GM23338 (cell line): Measurements from ENCODE around the gene MMP19. TPM values are rescaled to one million over a fixed set of nuclear protein-coding genes. Genes with fewer than 3 reads are reported as not detected.

Experiments
- ATAC-seq: fragments of 200-7000 bp; cut with Tn5 transposase; 3 replicates; pipeline ENCODE4 v1.9.1; 2020
- DNase-seq: peaks from one replicate; pipeline ENCODE4 v3.0.0-alpha.2; 2015; ENCODE audit warnings: low spot score
- H2AFZ ChIP-seq: fragments of 200-600 bp; sonication (generic); 2 replicates; pipeline ENCODE4 v1.8.0; 2016; ENCODE audit warnings: antibody characterized with exemption, mild to moderate bottlenecking, moderate library complexity
- H3F3A ChIP-seq: fragments of 200-600 bp; sonication (generic); replicated peaks from 2 replicates; pipeline ENCODE4 v1.8.0; 2017; ENCODE audit warnings: antibody characterized with exemption, mixed run types, low read depth
- H3K27ac ChIP-seq: fragments of 200-600 bp; sonication (generic); 2 replicates; pipeline ENCODE4 v1.6.1; 2016; ENCODE audit warnings: low read depth
- H3K27me3 ChIP-seq: fragments of 200-600 bp; sonication (generic); 2 replicates; pipeline ENCODE4 v1.8.0; 2016; ENCODE audit warnings: mild to moderate bottlenecking, mixed run types, moderate library complexity; ENCODE audit not compliant: insufficient read depth
- H3K36me3 ChIP-seq: fragments of 200-600 bp; sonication (generic); 2 replicates; pipeline ENCODE4 v1.8.0; 2016; ENCODE audit warnings: mild to moderate bottlenecking; ENCODE audit not compliant: insufficient read depth
- H3K4me1 ChIP-seq: fragments of 200-600 bp; sonication (generic); 2 replicates; pipeline ENCODE4 v1.8.0; 2016; ENCODE audit warnings: mild to moderate bottlenecking, moderate library complexity; ENCODE audit not compliant: insufficient read depth
- H3K4me2 ChIP-seq: fragments of 200-600 bp; sonication (generic); 2 replicates; pipeline ENCODE4 v1.7.1; 2017; ENCODE audit warnings: mixed run types
- H3K4me3 ChIP-seq: fragments of 200-600 bp; sonication (generic); 2 replicates; pipeline ENCODE4 v1.6.1; 2016; ENCODE audit warnings: mixed run types
- H3K79me2 ChIP-seq: fragments of 200-600 bp; sonication (generic); replicated peaks from 2 replicates; pipeline ENCODE4 v1.8.0; 2017; ENCODE audit warnings: mild to moderate bottlenecking; ENCODE audit not compliant: insufficient read depth
- H3K9me2 ChIP-seq: fragments of 200-600 bp; sonication (generic); 2 replicates; pipeline ENCODE4 v1.8.0; 2017; ENCODE audit not compliant: insufficient read depth
- H4K20me1 ChIP-seq: fragments of 200-600 bp; sonication (generic); replicated peaks from 2 replicates; pipeline ENCODE4 v1.8.0; 2017; ENCODE audit warnings: mild to moderate bottlenecking; ENCODE audit not compliant: insufficient read depth
- H3K27ac Mint-ChIP-seq: 2 replicates; pipeline ENCODE4 v1.8.0; 2020; ENCODE audit warnings: inconsistent platforms, mild to moderate bottlenecking, moderate library complexity, mixed read lengths
- H3K27me3 Mint-ChIP-seq: 3 replicates; pipeline ENCODE4 v1.8.0; 2022; ENCODE audit warnings: low read depth, mild to moderate bottlenecking, moderate library complexity, mixed read lengths, inconsistent platforms; ENCODE audit not compliant: insufficient read depth, poor library complexity
- H3K36me3 Mint-ChIP-seq: 3 replicates; pipeline ENCODE4 v1.8.0; 2021; ENCODE audit warnings: low read depth, mild to moderate bottlenecking, inconsistent platforms, moderate library complexity, mixed read lengths
- H3K4me1 Mint-ChIP-seq: 3 replicates; pipeline ENCODE4 v1.8.0; 2020; ENCODE audit warnings: mild to moderate bottlenecking, inconsistent platforms, mixed read lengths
- H3K4me3 Mint-ChIP-seq: 3 replicates; pipeline ENCODE4 v1.8.0; 2021; ENCODE audit warnings: moderate library complexity, mild to moderate bottlenecking, inconsistent platforms, mixed read lengths
- H3K9me3 Mint-ChIP-seq: 3 replicates; pipeline ENCODE4 v1.8.0; 2020; ENCODE audit warnings: moderate library complexity, mild to moderate bottlenecking, inconsistent platforms, mixed read lengths
- CREB1 ChIP-seq: fragments of 250-450 bp; sonication (Bioruptor Pico); IDR thresholded peaks from 2 replicates; pipeline ENCODE4 v1.5.0; 2020; ENCODE audit warnings: low read depth, mild to moderate bottlenecking, moderate library complexity
- CTCF ChIP-seq, 2 experiments: fragments of 200-600 bp in 1 of 2; sonication (generic) in 1 of 2; conservative IDR thresholded peaks; 2 replicates each; pipeline versions ENCODE4 v1.5.1 to v1.6.1; 2016 to 2017; ENCODE audit warnings: antibody characterized with exemption in 2 of 2, low read depth in 2 of 2, mild to moderate bottlenecking in 2 of 2, moderate library complexity in 1 of 2
- EZH2 ChIP-seq: fragments of 200-600 bp; sonication (generic); IDR thresholded peaks from one replicate; pipeline ENCODE4 v1.8.0; 2017; ENCODE audit warnings: antibody characterized with exemption, mild to moderate bottlenecking, low read depth; ENCODE audit not compliant: unreplicated experiment
- EZH2phosphoT487 ChIP-seq: fragments of 200-600 bp; sonication (generic); IDR thresholded peaks from one replicate; pipeline ENCODE4 v1.8.1; 2018; ENCODE audit warnings: antibody characterized with exemption; ENCODE audit not compliant: unreplicated experiment
- JUNB ChIP-seq: IDR thresholded peaks from one replicate; pipeline ENCODE4 v1.6.1; 2016; ENCODE audit warnings: antibody characterized with exemption; ENCODE audit not compliant: unreplicated experiment
- NANOG ChIP-seq: IDR thresholded peaks from 2 replicates; pipeline ENCODE4 v1.6.1; 2016; ENCODE audit warnings: antibody characterized with exemption, borderline replicate concordance
- POLR2AphosphoS5 ChIP-seq: IDR thresholded peaks from 2 replicates; pipeline ENCODE4 v1.6.1; 2016; ENCODE audit warnings: antibody characterized with exemption, low read depth
- STAT1 ChIP-seq: IDR thresholded peaks from one replicate; pipeline ENCODE4 v1.6.1; 2016; ENCODE audit warnings: antibody characterized with exemption; ENCODE audit not compliant: unreplicated experiment
- ZNF114 ChIP-seq: fragments of 250-450 bp; sonication (Bioruptor Pico); IDR thresholded peaks from 2 replicates; pipeline ENCODE4 v1.5.0; 2020; ENCODE audit warnings: mild to moderate bottlenecking, moderate library complexity
- ZNF331 ChIP-seq: fragments of 250-450 bp; sonication (Bioruptor Pico); IDR thresholded peaks from 2 replicates; pipeline ENCODE4 v1.5.0; 2020; ENCODE audit warnings: low read depth, mild to moderate bottlenecking, moderate library complexity
- polyA plus RNA-seq: library from polyadenylated mRNA; unstranded; fragments of >200 nt; fragmentation: Nextera tagmentation; extraction: Ambion mirVana; gene quantifications from 2 replicates; pipeline ENCODE4 v1.2.1, GENCODE V29; 2016
- total RNA-seq: library from RNA; depleted of rRNA; stranded (reverse); fragments of >200 nt; shearing (Covaris generic); gene quantifications from 2 replicates; pipeline ENCODE4 v1.2.3, GENCODE V29; 2014
- TF ChIP-seq, protein P1 (sequence below): IDR thresholded peaks from 2 replicates; pipeline ENCODE4 v1.6.1; 2016; ENCODE audit warnings: antibody characterized with exemption

The MMP19 gene
- total and polyA plus RNA-seq, 2 experiments from 2014 or later = 1.4 to 1.5 TPM

DNA sequence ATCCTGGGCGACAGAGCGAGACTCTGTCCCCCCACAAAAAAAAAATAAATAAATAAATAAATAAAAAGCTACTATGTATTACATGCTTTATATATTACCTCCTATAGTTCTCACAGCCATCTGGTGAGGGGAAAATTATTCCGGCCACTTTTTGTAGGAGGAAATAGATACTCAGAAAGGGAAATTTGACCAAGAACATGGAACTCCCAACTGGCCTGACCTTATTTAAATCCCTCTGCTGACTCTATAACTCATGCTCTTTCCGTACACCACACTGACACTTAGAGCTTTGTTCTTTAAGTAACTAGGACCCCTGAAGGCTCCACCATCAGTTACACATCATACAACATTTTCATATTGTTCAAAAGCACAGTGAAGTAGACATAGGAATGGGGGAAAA is 2.2 kb upstream of the MMP19 start:
- Mint-ChIP-seq H3K27ac (no peak overlapping the region), H3K9me3 (no peaks in the 10 kb centered on the region), H3K27me3 (peaks cover 19% of the 10 kb centered on the region), H3K4me3 (no peak overlapping the region), H3K4me1 (peaks cover 30% of the 10 kb centered on the region), H3K36me3 (no peaks in the 10 kb centered on the region; the same call in 1 of the 3 replicates)
- Histone ChIP-seq H3K4me1 (peaks cover 8% of the 10 kb centered on the region; the same call in 1 of the 2 replicates), H3K4me3 (no peak overlapping the region), H3K4me2 (no peak overlapping the region), H3K36me3 (no peaks in the 10 kb centered on the region), H4K20me1 (no peaks in the 10 kb centered on the region), H3K27ac (no peak overlapping the region), H3K9me2 (peaks cover 4% of the 10 kb centered on the region; the same call in 1 of the 2 replicates), H2AFZ (peak overlapping the region; percentile 59; the same call in 1 of the 2 replicates), H3F3A (0 out of 2 replicates have a peak, but pooled peaks cover 3% of the 10 kb centered on the region), H3K27me3 (no peaks in the 10 kb centered on the region), H3K79me2 (no peaks in the 10 kb centered on the region)
- DNase-seq (no peak), ATAC-seq (no peak)
- TF ChIP-seq, protein P1, sequence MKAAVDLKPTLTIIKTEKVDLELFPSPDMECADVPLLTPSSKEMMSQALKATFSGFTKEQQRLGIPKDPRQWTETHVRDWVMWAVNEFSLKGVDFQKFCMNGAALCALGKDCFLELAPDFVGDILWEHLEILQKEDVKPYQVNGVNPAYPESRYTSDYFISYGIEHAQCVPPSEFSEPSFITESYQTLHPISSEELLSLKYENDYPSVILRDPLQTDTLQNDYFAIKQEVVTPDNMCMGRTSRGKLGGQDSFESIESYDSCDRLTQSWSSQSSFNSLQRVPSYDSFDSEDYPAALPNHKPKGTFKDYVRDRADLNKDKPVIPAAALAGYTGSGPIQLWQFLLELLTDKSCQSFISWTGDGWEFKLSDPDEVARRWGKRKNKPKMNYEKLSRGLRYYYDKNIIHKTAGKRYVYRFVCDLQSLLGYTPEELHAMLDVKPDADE = no peak
- TF ChIP-seq JUNB = no peak
- no peak for TF ChIP-seq ZNF331
- TF ChIP-seq ZNF114 = no peak
- no peak for TF ChIP-seq EZH2phosphoT487
- TF ChIP-seq CREB1 (CRISPR knock-in tag) = no peak
- TF ChIP-seq POLR2AphosphoS5 = no peak
- no peak for TF ChIP-seq NANOG
- TF ChIP-seq EZH2 = no peak
- TF ChIP-seq STAT1 = no peak
- no peak for TF ChIP-seq CTCF (conservative IDR thresholded peaks at IDR 0.05; ENCODE audit: low read depth in 2 of 2)

- Histone ChIP-seq H3K4me1 (peaks cover 8% of the 10 kb centered on the region; the same call in 1 of the 2 replicates), H3K4me2 (no peak overlapping the region), H3K27ac (no peak overlapping the region), H3K27me3 (no peaks in the 10 kb centered on the region), H3F3A (0 out of 2 replicates have a peak, but pooled peaks cover 3% of the 10 kb centered on the region), H2AFZ (no peak overlapping the region), H3K9me2 (peaks cover 4% of the 10 kb centered on the region; the same call in 1 of the 2 replicates), H3K36me3 (no peaks in the 10 kb centered on the region), H3K4me3 (no peak overlapping the region), H4K20me1 (no peaks in the 10 kb centered on the region), H3K79me2 (no peaks in the 10 kb centered on the region)
- TF ChIP-seq EZH2phosphoT487 = no peak
- peaks cover 30% of the 10 kb centered on the region for H3K4me1 Mint-ChIP-seq
- no peaks in the 10 kb centered on the region; the same call in 2 of the 3 replicates for H3K36me3 Mint-ChIP-seq
- ATAC-seq = no peak
- H3K9me3 Mint-ChIP-seq = no peaks in the 10 kb centered on the region
- H3K27me3 Mint-ChIP-seq = peaks cover 14% of the 10 kb centered on the region
- DNase-seq = no peak
- no peak overlapping the region for H3K4me3 Mint-ChIP-seq
- no peak overlapping the region for H3K27ac Mint-ChIP-seq
Observed at GRCh38 chr12:55843431-55843830, 695 bp upstream of the MMP19 start.
